SH-SY5Y (cell line): Measurements from ENCODE around the gene EOMES.

ENCODE experiments used
- GATA2 ChIP-seq: IDR thresholded peaks from 2 replicates; pipeline ENCODE4 v1.6.1; 2011; ENCODE audit warnings: mild to moderate bottlenecking, low read depth, low read length
- GATA3 ChIP-seq: IDR thresholded peaks from 2 replicates; pipeline ENCODE4 v1.6.1; 2011; ENCODE audit warnings: low read depth, mild to moderate bottlenecking, low read length, moderate library complexity

DNA sequence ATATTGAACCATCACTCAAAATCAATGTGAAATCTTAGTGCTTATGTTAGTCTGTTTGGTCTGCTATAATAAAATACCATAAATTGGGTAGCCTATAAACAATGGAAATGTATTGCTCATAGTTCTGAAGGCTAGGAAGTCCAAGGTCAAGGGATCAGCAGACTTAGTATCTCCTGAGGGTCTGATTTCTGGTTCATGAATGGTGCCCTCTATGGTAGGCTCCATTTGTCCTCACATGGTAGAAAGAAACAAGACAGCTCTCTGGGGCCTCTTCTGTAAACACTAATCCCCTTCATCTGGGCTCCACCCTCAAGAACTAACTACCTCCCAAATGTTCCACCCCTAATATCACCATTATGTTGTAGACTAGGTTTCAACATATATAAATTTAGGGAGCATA is 15.0 kb upstream of the EOMES start:
- TF ChIP-seq GATA2, result no peak
- no peak for TF ChIP-seq GATA3
